H9 (cell line): ENCODE measurements around the gene ANKH. TPM values are rescaled to one million over a fixed set of nuclear protein-coding genes. Genes with fewer than 3 reads are reported as not detected.

Source experiments
- DNase-seq: peaks from one replicate; pipeline ENCODE4 v3.0.0-alpha.2; 2017
- H2AFZ ChIP-seq: one replicate; pipeline ENCODE4 v1.6.1; 2013; ENCODE audit warnings: mild to moderate bottlenecking, low read length, control low read depth, moderate library complexity
- H2AK5ac ChIP-seq: 2 replicates; pipeline ENCODE4 v1.6.1; 2013; ENCODE audit warnings: low read length, control low read depth, mixed read lengths; ENCODE audit not compliant: insufficient read length
- H2BK120ac ChIP-seq: one replicate; pipeline ENCODE4 v1.6.1; 2013; ENCODE audit warnings: low read depth, mild to moderate bottlenecking, low read length, control low read depth, inconsistent platforms; ENCODE audit not compliant: poor library complexity, severe bottlenecking
- H2BK12ac ChIP-seq: 2 replicates; pipeline ENCODE4 v1.6.1; 2013; ENCODE audit warnings: low read length, control low read depth, mixed read lengths, low read depth; ENCODE audit not compliant: insufficient read length
- H2BK15ac ChIP-seq: 2 replicates; pipeline ENCODE4 v1.6.1; 2013; ENCODE audit warnings: low read depth, low read length, control low read depth
- H2BK20ac ChIP-seq: one replicate; pipeline ENCODE4 v1.6.1; 2013; ENCODE audit warnings: low read depth, mild to moderate bottlenecking, low read length, control low read depth, inconsistent platforms; ENCODE audit not compliant: poor library complexity, severe bottlenecking
- H2BK5ac ChIP-seq: 2 replicates; pipeline ENCODE4 v1.6.1; 2013; ENCODE audit warnings: low read length, control low read depth, mixed read lengths; ENCODE audit not compliant: insufficient read length
- H3K14ac ChIP-seq: 2 replicates; pipeline ENCODE4 v1.6.1; 2013; ENCODE audit warnings: low read length, control low read depth; ENCODE audit not compliant: insufficient read depth
- H3K18ac ChIP-seq: 2 replicates; pipeline ENCODE4 v1.6.1; 2013; ENCODE audit warnings: low read depth, mild to moderate bottlenecking, mixed read lengths, low read length, control low read depth; ENCODE audit not compliant: insufficient read length
- H3K23ac ChIP-seq: 2 replicates; pipeline ENCODE4 v1.6.1; 2013; ENCODE audit warnings: low read length, control low read depth, mixed read lengths, low read depth; ENCODE audit not compliant: insufficient read length
- H3K23me2 ChIP-seq: 2 replicates; pipeline ENCODE4 v1.6.1; 2013; ENCODE audit warnings: low read depth, mild to moderate bottlenecking, mixed read lengths, low read length, control low read depth; ENCODE audit not compliant: insufficient read length, poor library complexity, severe bottlenecking
- H3K27ac ChIP-seq: 2 replicates; pipeline ENCODE4 v1.5.1; 2013; ENCODE audit warnings: low read length, control low read depth, mixed read lengths, low read depth; ENCODE audit not compliant: insufficient read length
- H3K27me3 ChIP-seq: 2 replicates; pipeline ENCODE4 v1.6.1; 2013; ENCODE audit warnings: low read length, control low read depth, inconsistent platforms; ENCODE audit not compliant: insufficient read depth
- H3K4ac ChIP-seq: 2 replicates; pipeline ENCODE4 v1.6.1; 2013; ENCODE audit warnings: low read depth, mild to moderate bottlenecking, control low read depth, inconsistent platforms, low read length, moderate library complexity
- H3K4me1 ChIP-seq: 2 replicates; pipeline ENCODE4 v1.6.1; 2013; ENCODE audit warnings: low read length, control low read depth, inconsistent platforms; ENCODE audit not compliant: insufficient read depth
- H3K4me2 ChIP-seq: 2 replicates; pipeline ENCODE4 v1.6.1; 2013; ENCODE audit warnings: low read length, control low read depth, mixed read lengths; ENCODE audit not compliant: insufficient read length, insufficient read depth
- H3K56ac ChIP-seq: 2 replicates; pipeline ENCODE4 v1.6.1; 2013; ENCODE audit warnings: low read depth, mild to moderate bottlenecking, mixed read lengths, low read length, control low read depth; ENCODE audit not compliant: insufficient read length
- H3K79me1 ChIP-seq: 2 replicates; pipeline ENCODE4 v1.6.1; 2013; ENCODE audit warnings: low read depth, mild to moderate bottlenecking, moderate library complexity, low read length, control low read depth, inconsistent platforms; ENCODE audit not compliant: insufficient read depth, poor library complexity, severe bottlenecking
- H3K79me2 ChIP-seq: 2 replicates; pipeline ENCODE4 v1.6.1; 2013; ENCODE audit warnings: low read length, control low read depth, inconsistent platforms; ENCODE audit not compliant: insufficient read depth
- H3K9ac ChIP-seq: 2 replicates; pipeline ENCODE4 v1.6.1; 2013; ENCODE audit warnings: low read length, control low read depth, mixed read lengths; ENCODE audit not compliant: insufficient read length; ENCODE audit errors: extremely low read depth
- H3K9me3 ChIP-seq: one replicate; pipeline ENCODE4 v1.6.1; 2013; ENCODE audit warnings: low read depth, low read length, inconsistent platforms; ENCODE audit not compliant: control insufficient read depth
- H3T11ph ChIP-seq: one replicate; pipeline ENCODE4 v1.6.1; 2013; ENCODE audit warnings: mild to moderate bottlenecking, low read length, control low read depth, inconsistent platforms
- H4K20me1 ChIP-seq: one replicate; pipeline ENCODE4 v1.6.1; 2013; ENCODE audit not compliant: control insufficient read depth, insufficient read length, insufficient read depth
- H4K5ac ChIP-seq: 2 replicates; pipeline ENCODE4 v1.6.1; 2013; ENCODE audit warnings: low read depth, mild to moderate bottlenecking, mixed read lengths, low read length, control low read depth; ENCODE audit not compliant: insufficient read length
- H4K8ac ChIP-seq: replicated peaks from 2 replicates; pipeline ENCODE4 v1.6.1; 2013; ENCODE audit warnings: low read length, control low read depth, mixed read lengths, low read depth; ENCODE audit not compliant: insufficient read length
- H4K91ac ChIP-seq: 2 replicates; pipeline ENCODE4 v1.6.1; 2013; ENCODE audit warnings: low read depth, mild to moderate bottlenecking, moderate library complexity, mixed read lengths, low read length, control low read depth; ENCODE audit not compliant: insufficient read length
- H3K27ac Mint-ChIP-seq, 3 experiments: 2 replicates in 2 of 3; 3 replicates in 1 of 3; pipeline ENCODE4 v1.8.0; 2020 to 2021; ENCODE audit warnings: mixed read lengths in 3 of 3, mild to moderate bottlenecking in 1 of 3, moderate library complexity in 1 of 3
- H3K27me3 Mint-ChIP-seq: 2 replicates; pipeline ENCODE4 v1.8.0; 2021; ENCODE audit warnings: low read depth, mild to moderate bottlenecking, moderate library complexity, mixed read lengths
- H3K36me3 Mint-ChIP-seq, 3 experiments: 2 replicates in 2 of 3; 3 replicates in 1 of 3; pipeline ENCODE4 v1.8.0; 2020 to 2021; ENCODE audit warnings: low read depth in 3 of 3, mixed read lengths in 3 of 3; ENCODE audit not compliant: insufficient read depth in 1 of 3
- H3K4me1 Mint-ChIP-seq, 2 experiments: 2 replicates each; pipeline ENCODE4 v1.8.0; 2020; ENCODE audit warnings: mixed read lengths in 2 of 2
- H3K4me3 Mint-ChIP-seq, 2 experiments: 2 replicates in 1 of 2; 3 replicates in 1 of 2; pipeline ENCODE4 v1.8.0; 2020 to 2021; ENCODE audit warnings: mild to moderate bottlenecking in 2 of 2, mixed read lengths in 2 of 2, moderate library complexity in 1 of 2
- H3K9me3 Mint-ChIP-seq, 2 experiments: 2 replicates in 1 of 2; 3 replicates in 1 of 2; pipeline ENCODE4 v1.8.0; 2020; ENCODE audit warnings: mild to moderate bottlenecking in 2 of 2, mixed read lengths in 2 of 2, moderate library complexity in 1 of 2
- CTCF ChIP-seq: fragments of 200-600 bp; sonication (generic); conservative IDR thresholded peaks from 3 replicates; pipeline ENCODE4 v1.8.0; 2021; ENCODE audit warnings: antibody characterized with exemption, mild to moderate bottlenecking
- WGBS: extraction: QIAGEN DNeasy Blood & Tissue Kit; methylation state at CpG from one replicate; pipeline ENCODE4 v1.1.7; 2013; ENCODE audit warnings: missing lambda C conversion rate, low lambda C conversion rate, mixed read lengths; ENCODE audit not compliant: insufficient read length; ENCODE audit errors: extremely low coverage; 5-methylcytosine and 5-hydroxymethylcytosine counted together
- total RNA-seq: library from RNA; stranded (reverse); gene quantifications from 2 replicates; pipeline ENCODE4 v1.2.1, GENCODE V29; 2021

ANKH gene
- total RNA-seq, 1 experiment from 2014 or later = 9.6 TPM

GRCh38 chr5:14714706-14715105 lies 156.9 kb downstream of the ANKH start:
- TF ChIP-seq CTCF = no peak
- Mint-ChIP-seq H3K4me1 (no peaks in the 10 kb centered on the region), H3K4me3 (no peak overlapping the region), H3K27ac (no peak overlapping the region; a peak in 1 of 7 replicates), H3K36me3 (peaks cover 26 to 71% (median 55%) of the 10 kb centered on the region in 3 experiments; a peak in 6 of 7 replicates), H3K9me3 (peaks cover 7 to 35% of the 10 kb centered on the region in 2 experiments), H3K27me3 (no peaks in the 10 kb centered on the region)
- no peaks in the 10 kb centered on the region for H3K27me3 ChIP-seq
- no peak overlapping the region for H3K18ac ChIP-seq
- H2BK20ac ChIP-seq = no peak overlapping the region
- H4K5ac ChIP-seq = no peak overlapping the region
- H2BK12ac ChIP-seq = no peak overlapping the region
- no peak overlapping the region for H3K27ac ChIP-seq
- H2AK5ac ChIP-seq = no peak overlapping the region
- no peaks in the 10 kb centered on the region for H3K9me3 ChIP-seq
- H3K4ac ChIP-seq = no peak overlapping the region
- H3K4me1 ChIP-seq = no peaks in the 10 kb centered on the region
- no peaks in the 10 kb centered on the region for H3K79me2 ChIP-seq
- no peak overlapping the region for H4K91ac ChIP-seq
- H3K4me2 ChIP-seq = no peak overlapping the region
- no peaks in the 10 kb centered on the region for H3K23me2 ChIP-seq
- H3K23ac ChIP-seq = no peak overlapping the region
- no peak overlapping the region for H3K9ac ChIP-seq
- H2BK120ac ChIP-seq = no peak overlapping the region
- WGBS = no CpG with 5 or more reads among the region's 6 CpGs
- no peaks in the 10 kb centered on the region for H3K79me1 ChIP-seq
- H2BK5ac ChIP-seq = no peak overlapping the region
- H4K20me1 ChIP-seq = no peaks in the 10 kb centered on the region
- H4K8ac ChIP-seq = no peak overlapping the region
- no peak overlapping the region for H3K56ac ChIP-seq
- no peak overlapping the region for H2BK15ac ChIP-seq
- H3K14ac ChIP-seq = no peak overlapping the region
- no peak overlapping the region for H2AFZ ChIP-seq
- no peak overlapping the region for H3T11ph ChIP-seq
- DNase-seq = no peak
